SU-DHL-6 (cell line): Measurements from ENCODE around the gene CNEP1R1.

Source experiments
- H2AFZ ChIP-seq: fragments of 200-600 bp; sonication (generic); 2 replicates; pipeline ENCODE4 v1.6.1; 2014; ENCODE audit warnings: low read depth, mild to moderate bottlenecking, moderate library complexity, mixed read lengths, antibody characterized with exemption, low read length; ENCODE audit not compliant: severe bottlenecking
- H3F3A ChIP-seq: fragments of 200-600 bp; shearing (Covaris generic); 2 replicates; pipeline ENCODE4 v1.6.0; 2016; ENCODE audit warnings: antibody characterized with exemption, mild to moderate bottlenecking; ENCODE audit not compliant: insufficient read depth
- H3K27ac ChIP-seq: fragments of 200-600 bp; sonication (generic); 2 replicates; pipeline ENCODE4 v1.5.1; 2016; ENCODE audit warnings: low read depth, mild to moderate bottlenecking, low read length, moderate library complexity, mixed read lengths
- H3K27me3 ChIP-seq: fragments of 200-600 bp; sonication (generic), shearing (Covaris generic); 2 replicates; pipeline ENCODE4 v1.6.0; 2014; ENCODE audit warnings: mild to moderate bottlenecking, low read length
- H3K36me3 ChIP-seq: fragments of 200-600 bp; sonication (generic); 2 replicates; pipeline ENCODE4 v1.6.1; 2014; ENCODE audit warnings: mild to moderate bottlenecking, low read length, mixed read lengths
- H3K4me2 ChIP-seq: fragments of 300-600, 200-600 bp; shearing (Covaris generic), sonication (generic); 2 replicates; pipeline ENCODE4 v1.6.0; 2014; ENCODE audit warnings: low read length, low read depth, mild to moderate bottlenecking; ENCODE audit not compliant: poor library complexity, severe bottlenecking
- H3K4me3 ChIP-seq: fragments of 200-600 bp; sonication (generic); 2 replicates; pipeline ENCODE4 v1.5.1; 2014; ENCODE audit warnings: antibody characterized with exemption, low read length, mild to moderate bottlenecking, mixed read lengths; ENCODE audit not compliant: insufficient read depth, poor library complexity, severe bottlenecking
- H3K79me2 ChIP-seq: fragments of 200-600 bp; sonication (generic); 2 replicates; pipeline ENCODE4 v1.6.1; 2014; ENCODE audit warnings: mild to moderate bottlenecking, low read length, moderate library complexity; ENCODE audit not compliant: insufficient read depth
- H3K9ac ChIP-seq: fragments of 200-600 bp; sonication (generic); 2 replicates; pipeline ENCODE4 v1.7.0; 2014; ENCODE audit warnings: mild to moderate bottlenecking, low read length
- H3K9me2 ChIP-seq: fragments of 200-600 bp; sonication (generic); replicated peaks from 2 replicates; pipeline ENCODE4 v1.6.1; 2014; ENCODE audit warnings: low read length; ENCODE audit not compliant: insufficient read depth
- H3K9me3 ChIP-seq: fragments of 200-600 bp; sonication (generic); 2 replicates; pipeline ENCODE4 v1.6.1; 2014; ENCODE audit warnings: low read length, mixed read lengths; ENCODE audit not compliant: insufficient read depth
- H4K20me1 ChIP-seq: fragments of 200-600 bp; sonication (generic); 2 replicates; pipeline ENCODE4 v1.6.1; 2014; ENCODE audit warnings: low read depth, mild to moderate bottlenecking, antibody characterized with exemption, low read length, moderate library complexity, mixed read lengths
- CTCF ChIP-seq: fragments of 200-600 bp; sonication (generic); IDR thresholded peaks from one replicate; pipeline ENCODE4 v1.5.1; 2017; ENCODE audit warnings: antibody characterized with exemption, mild to moderate bottlenecking, low read length, moderate library complexity; ENCODE audit not compliant: insufficient read depth, poor library complexity, severe bottlenecking
- EZH2phosphoT487 ChIP-seq: fragments of 200-600 bp; sonication (generic), shearing (Covaris generic); conservative IDR thresholded peaks from 2 replicates; pipeline ENCODE4 v1.6.1; 2018; ENCODE audit warnings: mild to moderate bottlenecking, antibody characterized with exemption, low read length, moderate library complexity, mixed read lengths

Gene CNEP1R1

GRCh38 chr16:49993579-49993978 lies 31.4 kb upstream of the CNEP1R1 start:
- no peaks in the 10 kb centered on the region for H3F3A ChIP-seq
- no peaks in the 10 kb centered on the region for H4K20me1 ChIP-seq
- H3K9me3 ChIP-seq = no peaks in the 10 kb centered on the region
- H3K4me3 ChIP-seq = no peak overlapping the region
- H3K36me3 ChIP-seq = no peaks in the 10 kb centered on the region
- no peaks in the 10 kb centered on the region for H3K27me3 ChIP-seq
- no peaks in the 10 kb centered on the region for H3K9me2 ChIP-seq
- H3K4me2 ChIP-seq = no peak overlapping the region
- no peaks in the 10 kb centered on the region for H3K79me2 ChIP-seq
- no peak overlapping the region for H3K27ac ChIP-seq
- no peak overlapping the region for H3K9ac ChIP-seq
- H2AFZ ChIP-seq = no peak overlapping the region
- TF ChIP-seq EZH2phosphoT487 = no peak
- TF ChIP-seq CTCF = no peak

GRCh38 chr16:49994006-49994405 lies 31.0 kb upstream of the CNEP1R1 start:
- H3K4me3 ChIP-seq = no peak overlapping the region
- no peaks in the 10 kb centered on the region for H3K9me2 ChIP-seq
- H3F3A ChIP-seq = no peaks in the 10 kb centered on the region
- H2AFZ ChIP-seq = no peak overlapping the region
- no peaks in the 10 kb centered on the region for H4K20me1 ChIP-seq
- no peak overlapping the region for H3K9ac ChIP-seq
- no peak overlapping the region for H3K27ac ChIP-seq
- no peaks in the 10 kb centered on the region for H3K27me3 ChIP-seq
- no peak for TF ChIP-seq CTCF
- TF ChIP-seq EZH2phosphoT487 = no peak
- H3K9me3 ChIP-seq = no peaks in the 10 kb centered on the region
- no peak overlapping the region for H3K4me2 ChIP-seq
- no peaks in the 10 kb centered on the region for H3K79me2 ChIP-seq
- H3K36me3 ChIP-seq = no peaks in the 10 kb centered on the region

- TF ChIP-seq CTCF (no peak), EZH2phosphoT487 (no peak)
- Histone ChIP-seq H3K4me2 (no peak overlapping the region), H3K9ac (no peak overlapping the region), H2AFZ (no peak overlapping the region), H3K4me3 (no peak overlapping the region), H3F3A (no peaks in the 10 kb centered on the region), H3K36me3 (no peaks in the 10 kb centered on the region), H4K20me1 (no peaks in the 10 kb centered on the region), H3K27ac (no peak overlapping the region), H3K9me3 (no peaks in the 10 kb centered on the region), H3K9me2 (no peaks in the 10 kb centered on the region), H3K79me2 (no peaks in the 10 kb centered on the region), H3K27me3 (no peaks in the 10 kb centered on the region)
Observed at GRCh38 chr16:49995720-49996119, 29.3 kb upstream of the CNEP1R1 start.
